GM19468 (cell line): ENCODE measurements around the gene NAV1.
"Not testable (repeated sequence)": the region's sequence is repeated elsewhere in the genome, so short reads cannot be mapped to it uniquely, and the experiment has no call there.

Source experiments
- ATAC-seq: cut with Tn5 transposase; IDR thresholded peaks from one replicate; pipeline ENCODE4 v1.9.1; 2021; ENCODE audit warnings: mild to moderate bottlenecking, moderate library complexity, moderate number of reproducible peaks; ENCODE audit not compliant: unreplicated experiment; ENCODE audit errors: extremely low read depth

Gene NAV1

GRCh38 chr1:201517631-201518030, 21.3 kb upstream of the NAV1 start:
- no peak for ATAC-seq

- ATAC-seq = no peak
These were observed 20.9 kb upstream of the NAV1 start for GRCh38 chr1:201518071-201518470.

- not testable (repeated sequence) for ATAC-seq
These were observed 18.8 kb upstream of the NAV1 start for GRCh38 chr1:201520046-201520575.

- no peak for ATAC-seq
These were observed 13.6 kb upstream of the NAV1 start for GRCh38 chr1:201525193-201525778.

GRCh38 chr1:201527879-201528278, 11.0 kb upstream of the NAV1 start:
- no peak for ATAC-seq

GRCh38 chr1:201528631-201529252, 10.2 kb upstream of the NAV1 start:
- no peak for ATAC-seq

- no peak for ATAC-seq
These were observed 8.0 kb upstream of the NAV1 start for GRCh38 chr1:201530741-201531531.

GRCh38 chr1:201531551-201532425, 7.1 kb upstream of the NAV1 start:
- no peak for ATAC-seq

- no peak for ATAC-seq
These were observed 5.1 kb upstream of the NAV1 start for GRCh38 chr1:201533836-201534235.

GRCh38 chr1:201535046-201535918, 3.6 kb upstream of the NAV1 start:
- ATAC-seq = no peak

- no peak for ATAC-seq
These were observed 3.0 kb upstream of the NAV1 start for GRCh38 chr1:201535919-201536245.

- ATAC-seq = no peak
These were observed 2.4 kb upstream of the NAV1 start for GRCh38 chr1:201536558-201536957.

GRCh38 chr1:201537028-201537427, 1.9 kb upstream of the NAV1 start:
- ATAC-seq = no peak

- no peak for ATAC-seq
These were observed 1.5 kb upstream of the NAV1 start for GRCh38 chr1:201537467-201537866.

GRCh38 chr1:201537891-201538611, 876 bp upstream of the NAV1 start:
- ATAC-seq = no peak

GRCh38 chr1:201539561-201540431, 869 bp downstream of the NAV1 start:
- ATAC-seq = no peak

- no peak for ATAC-seq
These were observed 2.2 kb downstream of the NAV1 start for GRCh38 chr1:201540846-201541735.
